Vagina (tissue), 2 donors: ENCODE results near the gene CD96.

Experiments used
- CTCF ChIP-seq, 3 experiments: fragments of 450-650 bp in 2 of 3; fragments of 200-600 bp in 1 of 3; sonication (generic) in 1 of 3; IDR thresholded peaks; one replicate each; pipeline ENCODE4 v1.5.1; 2017 to 2019; ENCODE audit warnings: antibody characterized with exemption in 3 of 3, mild to moderate bottlenecking in 2 of 3, moderate library complexity in 2 of 3
- POLR2A ChIP-seq, 2 donors: fragments of 450-650 bp; IDR thresholded peaks; one replicate each; pipeline ENCODE4 v1.6.1; 2017; ENCODE audit warnings: antibody characterized with exemption in 2 of 2, mild to moderate bottlenecking in 2 of 2, moderate library complexity in 2 of 2
- POLR2AphosphoS5 ChIP-seq, 2 donors: sonication (generic); formaldehyde crosslinking; IDR thresholded peaks; one replicate each; pipeline ENCODE4 v1.9.0; 2017; ENCODE audit warnings: antibody characterized with exemption in 2 of 2, mild to moderate bottlenecking in 2 of 2, low read depth in 1 of 2; ENCODE audit not compliant: insufficient read depth in 1 of 2

GRCh38 chr3:111594205-111594604 is 52.2 kb downstream of the CD96 start:
- TF ChIP-seq CTCF (IDR thresholded peaks at IDR 0.05) (no peak), POLR2A (IDR thresholded peaks at IDR 0.05) (no peak), POLR2AphosphoS5 (IDR thresholded peaks at IDR 0.05; ENCODE audit: insufficient read depth in 1 of 2, low read depth in 1 of 2) (no peak)
